A673 (cell line): Measurements from ENCODE around the gene SLC27A1. TPM values are rescaled to one million over a fixed set of nuclear protein-coding genes. Genes with fewer than 3 reads are reported as not detected.
A peak's percentile ranks its signal among the peaks of the same experiment; 100 is the strongest.

ENCODE experiments used
- BruUV-seq: library from RNA; stranded (reverse); fragments of 400-500 nt; replicated peaks from 2 replicates; lab custom pipeline; 2021; lab: Mats Ljungman, UMichigan
- CTCF ChIA-PET: fragments of 300-600 bp; sonication (Branson Sonifier 250); formaldehyde crosslinking; loops from one replicate; lab custom pipeline; 2022; ENCODE audit warnings: antibody characterized with exemption; lab: Charles Lee
- POLR2A ChIA-PET: fragments of 300-600 bp; sonication (Branson Sonifier 250); formaldehyde crosslinking; loops from one replicate; lab custom pipeline; 2022; ENCODE audit warnings: antibody characterized with exemption; ENCODE audit not compliant: low non-redundant PET; lab: Charles Lee
- DNase-seq: peaks from one replicate; pipeline ENCODE4 v3.0.0-alpha.2; 2015; ENCODE audit warnings: low spot score
- H3K27ac ChIP-seq: fragments of 200-600 bp; sonication (generic); 2 replicates; pipeline ENCODE4 v1.5.1; 2016; ENCODE audit warnings: mixed run types, low read depth, mild to moderate bottlenecking, mixed read lengths, antibody characterized with exemption, low read length; ENCODE audit not compliant: poor library complexity, severe bottlenecking
- H3K27me3 ChIP-seq: fragments of 200-600 bp; sonication (generic); replicated peaks from 2 replicates; pipeline ENCODE4 v1.6.1; 2017; ENCODE audit warnings: mixed run types, low read depth, mild to moderate bottlenecking, mixed read lengths, antibody characterized with exemption, low read length; ENCODE audit not compliant: insufficient read depth, poor library complexity
- H3K36me3 ChIP-seq: fragments of 200-600 bp; sonication (generic); 2 replicates; pipeline ENCODE4 v1.6.1; 2016; ENCODE audit warnings: mixed run types, mild to moderate bottlenecking, mixed read lengths, antibody characterized with exemption, low read length; ENCODE audit not compliant: insufficient read depth, poor library complexity, severe bottlenecking
- H3K4me1 ChIP-seq: fragments of 200-600 bp; sonication (generic); 2 replicates; pipeline ENCODE4 v1.6.1; 2017; ENCODE audit warnings: mixed run types, mild to moderate bottlenecking, mixed read lengths, antibody characterized with exemption, low read length; ENCODE audit not compliant: insufficient read depth, poor library complexity, severe bottlenecking
- H3K4me3 ChIP-seq: fragments of 200-600 bp; sonication (generic); 2 replicates; pipeline ENCODE4 v1.5.1; 2016; ENCODE audit warnings: low read depth, mixed run types, mild to moderate bottlenecking, mixed read lengths, low read length; ENCODE audit not compliant: poor library complexity, severe bottlenecking
- H3K9me3 ChIP-seq: fragments of 200-600 bp; sonication (generic); 2 replicates; pipeline ENCODE4 v1.6.1; 2016; ENCODE audit warnings: mixed run types, low read depth, mild to moderate bottlenecking, mixed read lengths, antibody characterized with exemption, low read length; ENCODE audit not compliant: poor library complexity, severe bottlenecking
- CTCF ChIP-seq: fragments of 300-800, 200-600 bp; sonication (generic); conservative IDR thresholded peaks from 2 replicates; pipeline ENCODE4 v1.5.1; 2017; ENCODE audit warnings: low read depth, mild to moderate bottlenecking, antibody characterized with exemption, low read length, moderate library complexity, mixed read lengths
- EZH2 ChIP-seq: fragments of 200-600 bp; sonication (generic); IDR thresholded peaks from 2 replicates; pipeline ENCODE4 v1.6.1; 2017; ENCODE audit warnings: borderline replicate concordance, low read depth, mild to moderate bottlenecking, mixed read lengths, antibody characterized with exemption, low read length; ENCODE audit not compliant: poor library complexity, severe bottlenecking
- intact Hi-C: fragments of 100-400 bp; cut with micrococcal nuclease; formaldehyde crosslinking; loops from one replicate; pipeline ENCODE4 v1.10.0; 2022; ENCODE audit not compliant: unreplicated experiment
- total RNA-seq: library from RNA; stranded (reverse); gene quantifications from 2 replicates; pipeline ENCODE4 v1.2.3, GENCODE V29; 2021

SLC27A1 gene
- total RNA-seq, 1 experiment from 2014 or later = 3.0 TPM

DNA sequence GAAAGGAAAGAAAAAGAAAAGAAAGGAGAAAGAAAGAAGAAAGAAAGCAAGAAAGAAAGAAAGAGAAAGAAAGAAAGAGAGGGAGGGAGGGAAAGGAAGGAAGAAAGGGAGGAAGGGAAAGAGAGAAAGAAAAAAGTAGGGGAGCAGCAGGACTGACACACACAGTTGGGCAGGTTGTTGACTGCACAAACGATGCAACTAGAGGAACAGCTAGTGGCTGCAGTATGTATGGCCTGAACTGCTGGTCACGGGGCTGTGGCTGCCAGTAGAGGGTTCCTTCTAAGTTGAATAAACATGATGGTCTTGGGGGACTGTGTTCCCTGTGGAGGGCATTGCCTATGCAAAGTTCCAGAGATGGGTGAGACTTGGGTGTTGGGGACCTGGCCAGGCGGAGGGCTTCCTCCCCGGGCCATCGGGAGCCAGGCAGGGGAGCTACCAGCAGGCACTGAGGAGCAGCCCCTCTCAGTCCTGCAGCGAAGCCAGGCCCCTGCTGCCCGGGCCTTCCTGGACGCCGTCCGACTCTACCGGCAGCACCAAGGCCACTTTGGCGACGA is 68.4 kb downstream of the SLC27A1 start:
- Histone ChIP-seq H3K9me3 (no peaks in the 10 kb centered on the region), H3K4me1 (no peaks in the 10 kb centered on the region), H3K36me3 (no peaks in the 10 kb centered on the region), H3K4me3 (peak overlapping the region; percentile 53), H3K27ac (peak overlapping the region; percentile 56), H3K27me3 (no peaks in the 10 kb centered on the region)
- POLR2A ChIA-PET = interaction anchor here (0.5 to 0.6 kb wide), 2 partner anchors 299 to 309 kb away, joined by 3 to 11 read pairs; partner anchors contain the start of gene JAK3
- TF ChIP-seq CTCF = no peak
- TF ChIP-seq EZH2 = no peak
- no TSS peak for BruUV-seq
- CTCF ChIA-PET = no interaction called here
- intact Hi-C loops = no loop called here
- no peak for DNase-seq

DNA sequence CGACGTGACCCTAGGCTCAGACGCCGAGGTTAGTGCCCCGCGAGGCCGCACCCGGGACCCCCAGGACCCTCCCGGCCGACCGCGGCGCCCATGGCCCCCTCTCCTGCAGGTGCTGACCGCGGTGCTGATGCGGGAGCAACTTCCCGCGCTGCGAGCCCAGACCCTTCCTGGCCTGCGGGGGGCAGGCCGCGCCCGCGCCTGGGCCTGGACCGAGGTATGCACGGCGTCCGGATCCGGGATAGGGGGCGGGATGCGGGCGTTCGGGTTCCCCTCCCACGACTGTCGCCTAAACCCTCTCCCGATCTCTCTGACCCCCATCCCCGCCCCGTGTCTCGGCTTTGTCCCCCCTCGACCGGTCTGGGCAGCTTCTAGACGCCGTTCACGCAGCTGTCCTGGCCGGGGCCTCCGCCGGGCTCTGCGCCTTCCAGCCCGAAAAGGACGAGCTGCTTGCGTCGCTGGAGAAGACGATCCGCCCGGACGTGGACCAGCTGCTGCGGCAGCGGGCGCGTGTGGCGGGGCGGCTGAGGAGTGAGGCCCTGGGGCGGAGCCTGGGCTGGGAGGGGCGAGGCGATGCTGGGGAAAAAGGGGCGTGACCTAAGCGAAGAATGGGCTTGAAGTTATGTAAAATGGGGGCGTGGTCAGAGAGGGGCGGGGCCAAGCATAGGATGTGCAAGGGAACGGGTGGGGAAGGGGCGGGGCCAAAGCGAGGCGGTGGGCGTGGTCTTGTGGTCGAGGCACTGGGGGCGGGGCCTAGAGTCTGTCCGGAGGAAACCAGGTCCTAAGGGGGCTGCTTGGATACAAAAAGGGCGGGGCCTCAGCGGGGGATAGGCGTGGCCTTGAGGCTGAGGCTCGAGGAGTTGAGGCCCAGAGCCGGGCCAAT is 69.2 kb downstream of the SLC27A1 start:
- TF ChIP-seq EZH2 (no peak), CTCF (peak; percentile 39; the same call in 1 of the 2 replicates)
- intact Hi-C loops = no loop called here
- Histone ChIP-seq H3K4me1 (no peaks in the 10 kb centered on the region), H3K4me3 (peak overlapping the region; percentile 53), H3K36me3 (no peaks in the 10 kb centered on the region), H3K9me3 (no peaks in the 10 kb centered on the region), H3K27ac (peak overlapping the region; percentile 56), H3K27me3 (no peaks in the 10 kb centered on the region)
- ChIA-PET CTCF (interaction anchor here (0.5 kb wide), 1 partner anchor 320 kb away, joined by 3 read pairs; no protein-coding TSS in a partner anchor), POLR2A (interaction anchor here (0.5 to 0.6 kb wide), 2 partner anchors 300 to 308 kb away, joined by 3 to 11 read pairs; partner anchors contain the start of gene JAK3)
- peak; percentile 98 for DNase-seq
- BruUV-seq = no TSS peak

DNA sequence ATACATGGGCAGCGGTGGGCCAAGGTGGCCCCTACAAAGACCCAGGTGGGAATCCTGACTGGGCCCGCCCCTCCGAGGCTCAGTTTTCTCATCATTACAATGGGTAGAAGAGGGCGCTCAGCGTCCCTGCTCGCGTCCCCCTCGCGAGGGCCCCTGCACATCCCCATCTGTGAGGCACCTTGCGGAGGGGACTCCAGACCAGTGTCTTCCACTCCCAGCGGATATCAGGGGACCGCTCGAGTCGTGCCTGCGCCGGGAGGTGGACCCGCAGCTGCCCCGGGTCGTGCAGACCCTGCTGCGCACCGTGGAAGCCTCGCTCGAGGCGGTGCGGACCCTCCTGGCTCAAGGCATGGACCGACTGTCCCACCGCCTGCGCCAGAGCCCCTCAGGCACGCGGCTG is 69.8 kb downstream of the SLC27A1 start:
- CTCF ChIA-PET = interaction anchor here (0.5 kb wide), 1 partner anchor 319 kb away, joined by 3 read pairs; no protein-coding TSS in a partner anchor

More for the DNA sequence above, 69.8 kb downstream of the SLC27A1 start:
- BruUV-seq = no TSS peak
- Histone ChIP-seq H3K27ac (no peak overlapping the region), H3K4me3 (no peak overlapping the region), H3K4me1 (no peaks in the 10 kb centered on the region), H3K36me3 (no peaks in the 10 kb centered on the region), H3K27me3 (no peaks in the 10 kb centered on the region), H3K9me3 (no peaks in the 10 kb centered on the region)
- TF ChIP-seq CTCF (no peak), EZH2 (no peak)
- no peak for DNase-seq
- intact Hi-C loops = no loop called here
- POLR2A ChIA-PET = no interaction called here
